ENCODE data around the gene RPL10A. TPM values are rescaled to one million over a fixed set of nuclear protein-coding genes. Genes with fewer than 3 reads are reported as not detected.

RPL10A gene
- total RNA-seq, 2 donors from 2014 or later: 2,353 to 2,363 TPM

GRCh38 chr6:35473075-35473849 lies 5.1 kb downstream of the RPL10A start:
- H3K27ac Mint-ChIP-seq: peak overlapping the region; percentile 17
- H3K9me3 Mint-ChIP-seq: no peaks in the 10 kb centered on the region
- DNase-seq: peak in 1 of 2 donors; percentile 38
- peaks cover 51% of the 10 kb centered on the region for H3K4me1 Mint-ChIP-seq (ENCODE audit: low read depth)
- no peak overlapping the region for H3K4me3 Mint-ChIP-seq
- no peaks in the 10 kb centered on the region for H3K27me3 Mint-ChIP-seq (ENCODE audit: low read depth)
- peaks cover 13 to 30% of the 10 kb centered on the region in 2 donors for H3K36me3 Mint-ChIP-seq (ENCODE audit: insufficient read depth in 2 of 2)
- ATAC-seq (replicated peaks in 1 of 2): peak in 1 of 2 donors; percentile 14

- ATAC-seq (replicated peaks in 1 of 2) (no peak), DNase-seq (no peak)
- Mint-ChIP-seq H3K27ac (no peak overlapping the region), H3K27me3 (ENCODE audit: low read depth) (no peaks in the 10 kb centered on the region), H3K36me3 (ENCODE audit: insufficient read depth in 2 of 2) (peaks cover 13 to 30% of the 10 kb centered on the region in 2 donors), H3K4me3 (no peak overlapping the region), H3K4me1 (ENCODE audit: low read depth) (peaks cover 51% of the 10 kb centered on the region), H3K9me3 (no peaks in the 10 kb centered on the region)
Observed at GRCh38 chr6:35473850-35474130, 5.6 kb downstream of the RPL10A start.

GRCh38 chr6:35474131-35474941 lies 6.1 kb downstream of the RPL10A start:
- ATAC-seq (replicated peaks in 1 of 2) (peak; percentile 6 to 22), DNase-seq (no peak)
- Mint-ChIP-seq H3K4me1 (ENCODE audit: low read depth) (peaks cover 48% of the 10 kb centered on the region), H3K27ac (no peak overlapping the region), H3K36me3 (ENCODE audit: insufficient read depth in 2 of 2) (peaks cover 12 to 26% of the 10 kb centered on the region in 2 donors), H3K9me3 (no peaks in the 10 kb centered on the region), H3K4me3 (no peak overlapping the region), H3K27me3 (ENCODE audit: low read depth) (no peaks in the 10 kb centered on the region)

- DNase-seq: no peak
- Mint-ChIP-seq H3K27me3 (ENCODE audit: low read depth) (no peaks in the 10 kb centered on the region), H3K9me3 (no peaks in the 10 kb centered on the region), H3K4me1 (ENCODE audit: low read depth) (peaks cover 41% of the 10 kb centered on the region), H3K36me3 (ENCODE audit: insufficient read depth in 2 of 2) (peaks cover 6 to 19% of the 10 kb centered on the region in 2 donors), H3K4me3 (no peak overlapping the region), H3K27ac (no peak overlapping the region)
- peak; percentile 2 to 22 for ATAC-seq (replicated peaks in 1 of 2)
Observed at GRCh38 chr6:35474942-35475570, 6.9 kb downstream of the RPL10A start.

GRCh38 chr6:35475573-35475972 lies 7.4 kb downstream of the RPL10A start:
- Mint-ChIP-seq H3K27ac (no peak overlapping the region), H3K9me3 (no peaks in the 10 kb centered on the region), H3K4me3 (no peak overlapping the region), H3K4me1 (ENCODE audit: low read depth) (peaks cover 36% of the 10 kb centered on the region), H3K36me3 (ENCODE audit: insufficient read depth in 2 of 2) (peaks cover 2 to 14% of the 10 kb centered on the region in 2 donors), H3K27me3 (ENCODE audit: low read depth) (no peaks in the 10 kb centered on the region)
- ATAC-seq (replicated peaks in 1 of 2): peak in 1 of 2 donors; percentile 9
- DNase-seq: no peak

- ATAC-seq (replicated peaks in 1 of 2): peak; percentile 4 to 12
- Mint-ChIP-seq H3K27ac (no peak overlapping the region), H3K27me3 (ENCODE audit: low read depth) (no peaks in the 10 kb centered on the region), H3K4me3 (no peak overlapping the region), H3K9me3 (no peaks in the 10 kb centered on the region), H3K4me1 (ENCODE audit: low read depth) (peaks cover 31% of the 10 kb centered on the region), H3K36me3 (ENCODE audit: insufficient read depth in 2 of 2) (peaks cover 0 to 10% of the 10 kb centered on the region in 2 donors)
- no peak for DNase-seq
Observed at GRCh38 chr6:35476004-35476403, 7.8 kb downstream of the RPL10A start.

- H3K36me3 Mint-ChIP-seq (ENCODE audit: insufficient read depth in 2 of 2): peaks cover 0 to 5% of the 10 kb centered on the region in 2 donors
- H3K9me3 Mint-ChIP-seq: no peaks in the 10 kb centered on the region
- H3K27ac Mint-ChIP-seq: peak overlapping the region; percentile 29
- no peaks in the 10 kb centered on the region for H3K27me3 Mint-ChIP-seq (ENCODE audit: low read depth)
- ATAC-seq (replicated peaks in 1 of 2): no peak
- peaks cover 21% of the 10 kb centered on the region for H3K4me1 Mint-ChIP-seq (ENCODE audit: low read depth)
- no peak for DNase-seq
- H3K4me3 Mint-ChIP-seq: no peak overlapping the region
Observed at GRCh38 chr6:35477028-35477427, 8.8 kb downstream of the RPL10A start.

GRCh38 chr6:35477551-35478179 lies 9.5 kb downstream of the RPL10A start:
- Mint-ChIP-seq H3K27me3 (ENCODE audit: low read depth) (no peaks in the 10 kb centered on the region), H3K27ac (no peak overlapping the region), H3K4me3 (no peak overlapping the region), H3K9me3 (no peaks in the 10 kb centered on the region), H3K36me3 (ENCODE audit: insufficient read depth in 2 of 2) (no peaks in the 10 kb centered on the region), H3K4me1 (ENCODE audit: low read depth) (peaks cover 15% of the 10 kb centered on the region)
- ATAC-seq (replicated peaks in 1 of 2) (no peak), DNase-seq (no peak)

- no peaks in the 10 kb centered on the region for H3K27me3 Mint-ChIP-seq (ENCODE audit: low read depth)
- ATAC-seq (replicated peaks in 1 of 2): no peak
- DNase-seq: no peak
- peaks cover 9% of the 10 kb centered on the region for H3K4me1 Mint-ChIP-seq (ENCODE audit: low read depth)
- no peaks in the 10 kb centered on the region for H3K9me3 Mint-ChIP-seq
- no peaks in the 10 kb centered on the region for H3K36me3 Mint-ChIP-seq (ENCODE audit: insufficient read depth in 2 of 2)
- H3K4me3 Mint-ChIP-seq: no peak overlapping the region
- H3K27ac Mint-ChIP-seq: no peak overlapping the region
Observed at GRCh38 chr6:35478259-35478658, 10.1 kb downstream of the RPL10A start.

GRCh38 chr6:35480176-35480575 lies 12.0 kb downstream of the RPL10A start:
- H3K4me3 Mint-ChIP-seq: no peak overlapping the region
- no peaks in the 10 kb centered on the region for H3K36me3 Mint-ChIP-seq (ENCODE audit: insufficient read depth in 2 of 2)
- ATAC-seq (replicated peaks in 1 of 2): no peak
- DNase-seq: no peak
- no peak overlapping the region for H3K27ac Mint-ChIP-seq
- H3K27me3 Mint-ChIP-seq (ENCODE audit: low read depth): no peaks in the 10 kb centered on the region
- peaks cover 7% of the 10 kb centered on the region for H3K4me1 Mint-ChIP-seq (ENCODE audit: low read depth)
- no peaks in the 10 kb centered on the region for H3K9me3 Mint-ChIP-seq

- DNase-seq (no peak), ATAC-seq (replicated peaks in 1 of 2) (no peak)
- no peak overlapping the region for H3K4me3 Mint-ChIP-seq
- no peaks in the 10 kb centered on the region for H3K4me1 Mint-ChIP-seq (ENCODE audit: low read depth)
- no peaks in the 10 kb centered on the region for H3K36me3 Mint-ChIP-seq (ENCODE audit: insufficient read depth in 2 of 2)
- H3K9me3 Mint-ChIP-seq: no peaks in the 10 kb centered on the region
- H3K27me3 Mint-ChIP-seq (ENCODE audit: low read depth): no peaks in the 10 kb centered on the region
- no peak overlapping the region for H3K27ac Mint-ChIP-seq
Observed at GRCh38 chr6:35481226-35481625, 13.0 kb downstream of the RPL10A start.

- H3K27me3 Mint-ChIP-seq (ENCODE audit: low read depth): no peaks in the 10 kb centered on the region
- no peak overlapping the region for H3K4me3 Mint-ChIP-seq
- ATAC-seq (replicated peaks in 1 of 2): no peak
- H3K4me1 Mint-ChIP-seq (ENCODE audit: low read depth): peaks cover 5% of the 10 kb centered on the region
- no peaks in the 10 kb centered on the region for H3K9me3 Mint-ChIP-seq
- no peak overlapping the region for H3K27ac Mint-ChIP-seq
- DNase-seq: no peak
- no peaks in the 10 kb centered on the region for H3K36me3 Mint-ChIP-seq (ENCODE audit: insufficient read depth in 2 of 2)
Observed at GRCh38 chr6:35483062-35483461, 14.9 kb downstream of the RPL10A start.

- H3K27ac Mint-ChIP-seq: no peak overlapping the region
- peaks cover 8% of the 10 kb centered on the region for H3K4me1 Mint-ChIP-seq (ENCODE audit: low read depth)
- no peak overlapping the region for H3K4me3 Mint-ChIP-seq
- ATAC-seq (replicated peaks in 1 of 2) (no peak), DNase-seq (no peak)
- H3K27me3 Mint-ChIP-seq (ENCODE audit: low read depth): no peaks in the 10 kb centered on the region
- H3K36me3 Mint-ChIP-seq (ENCODE audit: insufficient read depth in 2 of 2): no peaks in the 10 kb centered on the region
- H3K9me3 Mint-ChIP-seq: no peaks in the 10 kb centered on the region
Observed at GRCh38 chr6:35483490-35483889, 15.3 kb downstream of the RPL10A start.
